ENCODE data around the gene FRMD8.

Gene FRMD8

GRCh38 chr11:65427691-65428577, 41.5 kb downstream of the FRMD8 start:
- Mint-ChIP-seq H3K27me3 (ENCODE audit: low read depth) (no peaks in the 10 kb centered on the region), H3K9me3 (no peaks in the 10 kb centered on the region), H3K36me3 (ENCODE audit: low read depth) (peaks cover 36% of the 10 kb centered on the region), H3K27ac (peak overlapping the region; percentile 38 to 73 (median 71)), H3K4me3 (peak overlapping the region; percentile 91 to 99 (median 92)), H3K4me1 (peaks cover 72% of the 10 kb centered on the region)
- TF ChIP-seq, protein P1, sequence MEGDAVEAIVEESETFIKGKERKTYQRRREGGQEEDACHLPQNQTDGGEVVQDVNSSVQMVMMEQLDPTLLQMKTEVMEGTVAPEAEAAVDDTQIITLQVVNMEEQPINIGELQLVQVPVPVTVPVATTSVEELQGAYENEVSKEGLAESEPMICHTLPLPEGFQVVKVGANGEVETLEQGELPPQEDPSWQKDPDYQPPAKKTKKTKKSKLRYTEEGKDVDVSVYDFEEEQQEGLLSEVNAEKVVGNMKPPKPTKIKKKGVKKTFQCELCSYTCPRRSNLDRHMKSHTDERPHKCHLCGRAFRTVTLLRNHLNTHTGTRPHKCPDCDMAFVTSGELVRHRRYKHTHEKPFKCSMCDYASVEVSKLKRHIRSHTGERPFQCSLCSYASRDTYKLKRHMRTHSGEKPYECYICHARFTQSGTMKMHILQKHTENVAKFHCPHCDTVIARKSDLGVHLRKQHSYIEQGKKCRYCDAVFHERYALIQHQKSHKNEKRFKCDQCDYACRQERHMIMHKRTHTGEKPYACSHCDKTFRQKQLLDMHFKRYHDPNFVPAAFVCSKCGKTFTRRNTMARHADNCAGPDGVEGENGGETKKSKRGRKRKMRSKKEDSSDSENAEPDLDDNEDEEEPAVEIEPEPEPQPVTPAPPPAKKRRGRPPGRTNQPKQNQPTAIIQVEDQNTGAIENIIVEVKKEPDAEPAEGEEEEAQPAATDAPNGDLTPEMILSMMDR (IDR thresholded peaks at IDR 0.05; ENCODE audit: unreplicated experiment in 3 of 3), result no peak

DNA sequence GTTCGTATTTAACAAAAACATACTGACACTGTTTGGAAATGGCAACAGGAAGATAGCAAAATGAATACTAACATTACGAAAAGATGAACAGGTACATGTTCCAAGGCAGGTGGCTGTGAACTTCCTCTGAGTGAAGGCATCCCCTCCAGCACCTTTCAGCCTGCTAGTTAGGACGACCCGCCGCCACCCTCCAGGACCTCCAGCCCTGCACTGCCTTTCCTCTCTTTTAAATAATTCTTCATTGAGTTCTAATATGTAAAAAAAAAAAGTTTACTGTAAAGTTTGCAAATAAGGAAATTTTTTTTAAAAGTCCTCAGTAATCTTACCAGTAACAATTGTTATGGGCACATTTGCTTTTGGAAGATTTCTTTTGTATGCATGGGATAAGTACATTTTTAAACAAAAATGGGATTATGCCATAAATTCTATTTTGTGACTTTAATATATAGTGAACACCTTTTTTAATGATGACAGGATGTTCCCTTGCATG, 42.2 kb downstream of the FRMD8 start:
- H3K4me3 Mint-ChIP-seq, result peak overlapping the region; percentile 91 to 99 (median 92)
- H3K36me3 Mint-ChIP-seq (ENCODE audit: low read depth), result peaks cover 39% of the 10 kb centered on the region
- no peaks in the 10 kb centered on the region for H3K9me3 Mint-ChIP-seq
- no peaks in the 10 kb centered on the region for H3K27me3 Mint-ChIP-seq (ENCODE audit: low read depth)
- H3K4me1 Mint-ChIP-seq, result peaks cover 69% of the 10 kb centered on the region
- TF ChIP-seq, protein P1 (IDR thresholded peaks at IDR 0.05; ENCODE audit: unreplicated experiment in 3 of 3), result no peak
- peak overlapping the region; percentile 38 to 73 (median 71) for H3K27ac Mint-ChIP-seq

- TF ChIP-seq, protein P1 (IDR thresholded peaks at IDR 0.05; ENCODE audit: unreplicated experiment in 3 of 3), result no peak
- peak overlapping the region; percentile 27 to 72 (median 29) for H3K27ac Mint-ChIP-seq
- H3K9me3 Mint-ChIP-seq, result no peaks in the 10 kb centered on the region
- no peaks in the 10 kb centered on the region for H3K27me3 Mint-ChIP-seq (ENCODE audit: low read depth)
- peak overlapping the region; percentile 45 to 57 (median 50) for H3K4me3 Mint-ChIP-seq
- H3K4me1 Mint-ChIP-seq, result peaks cover 65% of the 10 kb centered on the region
- H3K36me3 Mint-ChIP-seq (ENCODE audit: low read depth), result peaks cover 40% of the 10 kb centered on the region
Observed at GRCh38 chr11:65429068-65429681, 42.7 kb downstream of the FRMD8 start.

DNA sequence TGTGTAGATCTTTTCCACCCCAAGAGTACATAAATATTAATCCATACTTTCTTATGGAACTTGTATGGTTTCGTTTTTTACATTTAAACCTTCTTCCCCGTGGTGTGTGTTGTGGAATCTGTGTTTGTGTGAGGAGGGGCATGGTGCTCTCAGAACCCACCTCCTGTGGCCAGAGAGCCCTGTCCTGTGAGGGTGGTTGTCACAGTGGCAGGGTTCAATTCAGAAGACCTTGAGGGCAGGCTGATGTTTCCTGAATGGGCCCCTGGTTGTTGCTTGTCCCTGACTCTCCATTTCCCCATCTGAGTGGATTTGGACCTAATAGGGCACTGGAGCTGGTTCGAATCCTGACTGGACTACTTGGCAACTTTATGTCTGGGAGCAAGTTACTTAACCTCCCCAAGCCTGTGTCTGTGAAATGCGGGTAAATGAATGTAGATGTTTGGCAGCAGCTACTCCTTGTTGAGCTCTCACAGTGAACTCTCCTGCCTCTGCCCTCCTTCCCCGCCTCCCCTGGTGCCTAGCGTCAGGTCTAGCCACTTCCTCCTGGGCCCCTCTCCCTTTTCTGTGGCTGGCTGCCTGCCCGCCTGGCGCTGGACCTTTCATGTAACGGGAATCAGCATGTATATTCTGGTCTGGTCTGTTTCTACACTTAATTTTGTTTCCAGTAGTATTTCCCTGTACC, 43.4 kb downstream of the FRMD8 start:
- TF ChIP-seq, protein P1 (IDR thresholded peaks at IDR 0.05; ENCODE audit: unreplicated experiment in 3 of 3), result no peak
- Mint-ChIP-seq H3K27me3 (ENCODE audit: low read depth) (no peaks in the 10 kb centered on the region), H3K36me3 (ENCODE audit: low read depth) (peaks cover 42% of the 10 kb centered on the region), H3K4me1 (peaks cover 58% of the 10 kb centered on the region), H3K4me3 (peak overlapping the region; percentile 37 to 60 (median 49)), H3K27ac (peak overlapping the region; percentile 27 to 72 (median 29)), H3K9me3 (no peaks in the 10 kb centered on the region)

DNA sequence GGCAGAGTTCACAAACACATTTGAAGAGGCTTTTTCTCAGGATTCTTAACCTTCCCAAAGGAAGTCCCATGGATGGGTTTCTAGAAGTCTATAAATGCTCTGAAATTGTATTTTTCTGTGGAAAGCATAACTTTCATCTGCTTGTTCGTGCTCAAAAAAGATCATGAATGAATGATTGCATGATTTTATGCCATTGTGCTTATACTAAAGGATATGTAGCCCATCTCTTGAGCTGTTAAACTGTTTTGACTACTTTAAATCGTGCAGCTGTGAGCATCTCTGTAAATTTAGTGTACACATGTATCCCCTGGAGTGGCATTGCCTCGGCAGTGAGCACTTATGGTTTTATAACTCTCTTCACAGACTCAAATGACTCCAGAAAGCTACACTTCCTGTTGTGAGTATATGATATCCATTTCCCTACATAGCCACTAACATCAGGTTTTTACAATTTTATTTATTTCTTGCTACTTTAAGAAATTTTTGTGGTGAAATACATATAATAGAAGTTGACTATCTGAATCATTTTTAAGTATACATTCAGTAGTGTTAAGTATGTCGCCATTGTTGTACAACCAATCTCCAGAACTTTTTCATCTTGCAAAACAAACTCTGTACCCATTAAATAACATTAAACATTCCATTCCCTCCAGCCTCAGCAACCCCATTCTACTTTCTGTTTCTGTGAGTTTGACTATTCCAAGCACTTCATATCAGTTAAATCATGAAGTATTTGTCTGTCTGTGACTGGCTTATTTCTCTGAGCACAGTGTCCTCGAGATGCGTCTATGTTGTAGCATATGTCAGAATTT, 44.2 kb downstream of the FRMD8 start:
- Mint-ChIP-seq H3K4me1 (peaks cover 52% of the 10 kb centered on the region), H3K4me3 (peak overlapping the region; percentile 37 to 60 (median 49)), H3K27me3 (ENCODE audit: low read depth) (no peaks in the 10 kb centered on the region), H3K27ac (peak overlapping the region; percentile 27 to 72 (median 29)), H3K9me3 (no peaks in the 10 kb centered on the region), H3K36me3 (ENCODE audit: low read depth) (peaks cover 45% of the 10 kb centered on the region)
- TF ChIP-seq, protein P1 (IDR thresholded peaks at IDR 0.05; ENCODE audit: unreplicated experiment in 3 of 3), result no peak
